Activated CD4-positive, alpha-beta T cell treated with anti-CD3 and anti-CD28 coated beads, Interleukin-2, amount 10 ng/mL, durations not matched to agents 24 days and 14 days (primary cell): ENCODE measurements around the gene SOX11. TPM values are rescaled to one million over a fixed set of nuclear protein-coding genes. Genes with fewer than 3 reads are reported as not detected.
"Not testable (repeated sequence)": the region's sequence is repeated elsewhere in the genome, so short reads cannot be mapped to it uniquely, and the experiment has no call there.

Source experiments
- DNase-seq: peaks from one replicate; pipeline ENCODE4 v3.0.0; 2022
- H3K27ac Mint-ChIP-seq: one replicate; pipeline ENCODE4 v1.8.0; 2022; ENCODE audit warnings: mild to moderate bottlenecking, mixed read lengths
- H3K27me3 Mint-ChIP-seq: one replicate; pipeline ENCODE4 v1.8.0; 2022; ENCODE audit warnings: mixed read lengths
- H3K36me3 Mint-ChIP-seq: one replicate; pipeline ENCODE4 v1.8.0; 2022; ENCODE audit warnings: low read depth, mild to moderate bottlenecking, mixed read lengths
- H3K4me1 Mint-ChIP-seq: one replicate; pipeline ENCODE4 v1.8.0; 2021; ENCODE audit warnings: mixed read lengths
- H3K4me3 Mint-ChIP-seq: one replicate; pipeline ENCODE4 v1.8.0; 2022; ENCODE audit warnings: mild to moderate bottlenecking, moderate library complexity, mixed read lengths
- H3K9me3 Mint-ChIP-seq: one replicate; pipeline ENCODE4 v1.8.0; 2021; ENCODE audit warnings: mixed read lengths
- intact Hi-C: fragments of 100-400 bp; cut with micrococcal nuclease; formaldehyde crosslinking; loops from one replicate; pipeline ENCODE4 v1.15.1; 2023
- total RNA-seq: library from RNA; stranded (reverse); gene quantifications from 2 replicates; pipeline ENCODE4 v1.2.3, GENCODE V29; 2022

The SOX11 gene
- total RNA-seq = not detected in 2 replicates

DNA sequence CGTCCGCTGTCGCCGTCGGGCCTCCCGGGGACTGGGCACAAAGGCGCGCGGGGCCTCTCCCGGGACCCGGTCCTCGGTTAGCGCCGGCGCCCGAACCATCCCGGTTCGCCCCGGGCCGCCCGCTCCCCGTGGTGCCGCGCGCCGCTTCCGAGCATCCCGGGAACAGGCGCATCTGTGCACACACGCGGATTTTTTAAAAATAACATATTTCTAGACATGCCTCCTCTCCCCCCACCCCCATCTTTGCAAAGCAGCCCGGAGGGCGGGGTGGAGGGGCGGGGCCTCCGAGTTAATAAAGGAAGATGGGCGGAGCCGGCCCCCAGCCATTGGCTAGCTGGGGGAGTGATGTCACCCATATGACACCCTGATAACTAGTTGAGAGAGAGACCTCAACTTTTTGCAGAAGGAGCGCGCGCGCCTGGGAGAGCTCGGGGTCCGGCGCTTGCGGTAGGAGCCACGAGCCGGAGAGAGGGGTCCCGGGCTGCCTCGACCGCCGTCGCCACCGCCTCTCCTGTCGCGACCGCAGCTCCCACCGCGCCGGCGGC, at the start of gene SOX11:
SOX11 (plus strand) TSS at position 400 of the 545 bp plus-strand sequence. CDS start 338 bp downstream, outside the sequence.
- peaks cover 9% of the 10 kb centered on the region for H3K36me3 Mint-ChIP-seq
- no peaks in the 10 kb centered on the region for H3K4me1 Mint-ChIP-seq
- intact Hi-C loops = no loop called here
- peaks cover 52% of the 10 kb centered on the region for H3K27me3 Mint-ChIP-seq
- H3K9me3 Mint-ChIP-seq = peaks cover 9% of the 10 kb centered on the region
- no peak within 1 kb of the TSS for H3K4me3 Mint-ChIP-seq
- H3K27ac Mint-ChIP-seq = peak within 1 kb of the TSS; percentile 60
- no peak for DNase-seq

DNA sequence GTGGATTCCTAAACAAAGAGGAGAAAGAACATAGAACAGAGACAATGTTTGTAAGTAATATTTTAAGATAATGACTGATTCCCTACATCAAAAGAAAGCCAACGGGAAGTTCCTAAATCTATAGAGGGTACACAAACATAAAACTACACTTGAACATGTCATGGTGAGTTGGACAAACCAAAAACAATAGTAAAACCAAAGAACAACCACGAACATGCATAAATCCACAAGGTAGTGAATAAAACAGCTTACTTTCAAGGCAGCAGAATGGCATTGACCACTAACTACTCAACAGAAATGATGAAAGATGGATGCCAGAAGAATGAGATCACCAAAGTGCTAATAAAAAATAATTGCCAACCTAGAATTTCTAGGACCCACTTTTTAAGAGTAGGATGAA, 39.5 kb upstream of the SOX11 start:
- intact Hi-C loops, H3K4me3 Mint-ChIP-seq, H3K9me3 Mint-ChIP-seq, DNase-seq, H3K36me3 Mint-ChIP-seq, H3K4me1 Mint-ChIP-seq, H3K27me3 Mint-ChIP-seq, H3K27ac Mint-ChIP-seq: not testable (repeated sequence)

DNA sequence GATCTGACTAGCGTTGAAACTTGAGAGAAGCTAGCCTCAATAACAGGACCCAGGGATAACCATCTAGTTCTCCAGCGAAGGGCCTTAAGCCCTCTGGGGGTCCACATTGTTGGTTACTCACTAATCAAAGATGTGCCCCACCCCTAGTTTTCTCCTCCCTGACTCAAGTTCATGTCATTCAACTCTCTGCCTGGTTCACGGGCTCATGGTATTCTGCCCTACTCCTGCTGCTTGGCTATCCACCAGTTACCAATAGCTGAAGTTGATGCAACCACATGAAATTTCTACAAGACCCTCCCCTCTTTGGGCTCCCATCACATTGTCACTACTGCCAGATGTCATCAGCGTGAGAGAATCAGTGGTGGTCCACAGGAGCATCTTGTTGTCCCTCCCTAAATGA, 38.4 kb upstream of the SOX11 start:
- H3K4me3 Mint-ChIP-seq, H3K4me1 Mint-ChIP-seq, DNase-seq, intact Hi-C loops, H3K9me3 Mint-ChIP-seq, H3K36me3 Mint-ChIP-seq, H3K27me3 Mint-ChIP-seq, H3K27ac Mint-ChIP-seq: not testable (repeated sequence)

DNA sequence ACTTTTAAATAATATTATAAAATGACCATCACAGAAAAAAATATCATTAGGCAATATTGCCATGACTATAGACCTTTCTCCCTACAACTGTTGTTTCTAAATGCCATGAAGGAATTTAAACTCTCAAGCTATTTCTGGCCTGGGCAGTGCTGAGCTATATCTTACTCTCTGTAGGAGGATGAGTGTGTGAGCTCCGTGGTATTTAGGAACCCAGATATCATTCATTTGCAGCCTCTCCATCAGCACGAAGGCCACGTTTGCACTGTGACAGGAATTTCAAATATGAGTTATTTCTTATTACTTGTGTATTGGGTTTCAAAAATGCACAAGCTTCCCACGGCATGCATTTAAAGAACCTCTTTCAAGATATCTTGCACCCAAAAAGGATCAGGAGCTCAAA, 35.0 kb upstream of the SOX11 start:
- intact Hi-C loops = no loop called here
- Mint-ChIP-seq H3K27me3 (no peaks in the 10 kb centered on the region), H3K27ac (no peak overlapping the region), H3K36me3 (no peaks in the 10 kb centered on the region), H3K4me3 (no peak overlapping the region), H3K4me1 (no peaks in the 10 kb centered on the region), H3K9me3 (no peaks in the 10 kb centered on the region)
- DNase-seq = no peak

DNA sequence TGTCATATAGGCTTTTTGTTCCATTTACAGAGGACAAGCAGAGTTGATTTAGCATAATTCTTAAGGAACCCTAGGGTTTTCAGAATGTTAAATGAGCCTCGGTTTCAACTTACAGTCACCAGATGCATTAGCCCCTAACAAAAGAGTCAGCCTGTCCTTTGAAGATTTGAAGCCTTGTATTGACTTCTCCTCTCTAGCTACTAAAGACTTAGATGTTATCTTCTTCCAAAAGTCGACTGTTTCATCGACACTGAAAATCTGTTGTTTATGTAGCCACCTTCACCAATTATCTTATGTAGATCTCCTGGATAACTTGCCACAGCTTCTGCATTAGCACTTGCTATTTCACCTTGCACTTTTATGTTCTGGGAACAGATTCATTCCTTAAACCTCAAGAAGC, 31.6 kb upstream of the SOX11 start:
- Mint-ChIP-seq H3K9me3 (no peaks in the 10 kb centered on the region), H3K4me3 (no peak overlapping the region), H3K4me1 (no peaks in the 10 kb centered on the region), H3K36me3 (no peaks in the 10 kb centered on the region), H3K27ac (no peak overlapping the region), H3K27me3 (no peaks in the 10 kb centered on the region)
- intact Hi-C loops = no loop called here
- DNase-seq = no peak

DNA sequence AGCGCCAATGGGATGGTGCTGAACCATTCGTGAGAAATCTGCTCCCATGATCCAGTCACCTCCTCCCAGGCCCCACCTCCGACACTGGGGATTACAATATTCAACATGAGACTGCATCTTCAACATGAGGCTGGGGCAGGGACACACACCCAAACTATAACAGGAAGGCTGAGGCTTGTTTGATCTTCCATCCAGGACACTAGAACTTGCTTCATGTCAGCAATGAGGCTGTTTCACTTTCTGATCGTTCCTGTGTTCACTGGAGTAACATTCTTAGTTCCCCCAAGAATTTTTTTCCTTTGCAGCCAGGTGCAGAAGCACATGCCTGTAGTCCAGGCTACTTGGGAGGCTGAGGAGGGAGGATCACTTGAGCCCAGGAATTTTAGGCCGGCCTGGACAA, 30.8 kb upstream of the SOX11 start:
- intact Hi-C loops = no loop called here
- no peak overlapping the region for H3K4me3 Mint-ChIP-seq
- no peaks in the 10 kb centered on the region for H3K27me3 Mint-ChIP-seq
- no peak for DNase-seq
- no peak overlapping the region for H3K27ac Mint-ChIP-seq
- no peaks in the 10 kb centered on the region for H3K4me1 Mint-ChIP-seq
- H3K36me3 Mint-ChIP-seq = no peaks in the 10 kb centered on the region
- no peaks in the 10 kb centered on the region for H3K9me3 Mint-ChIP-seq

DNA sequence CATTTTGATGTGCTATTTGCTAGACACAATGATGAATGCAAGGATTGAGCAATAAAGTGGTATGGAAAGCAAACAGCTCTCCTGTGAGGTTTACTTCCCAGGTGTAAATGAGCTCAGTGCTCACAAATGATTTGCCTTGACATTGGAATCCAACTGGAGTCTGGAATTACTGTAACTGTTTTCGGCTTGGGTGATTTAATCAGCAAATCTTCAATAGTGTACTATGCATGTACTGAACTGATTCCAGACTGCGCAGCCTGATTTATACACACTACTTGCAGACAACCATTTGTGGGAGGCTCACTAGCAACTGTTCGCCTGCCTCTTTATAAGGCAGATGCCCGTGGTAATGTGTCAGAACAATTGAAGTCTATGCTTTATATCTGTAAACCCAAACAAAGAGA, 27.9 kb upstream of the SOX11 start:
- no peaks in the 10 kb centered on the region for H3K9me3 Mint-ChIP-seq
- no peaks in the 10 kb centered on the region for H3K36me3 Mint-ChIP-seq
- intact Hi-C loops = no loop called here
- no peak for DNase-seq
- H3K4me1 Mint-ChIP-seq = no peaks in the 10 kb centered on the region
- H3K27me3 Mint-ChIP-seq = no peaks in the 10 kb centered on the region
- H3K27ac Mint-ChIP-seq = no peak overlapping the region
- no peak overlapping the region for H3K4me3 Mint-ChIP-seq

DNA sequence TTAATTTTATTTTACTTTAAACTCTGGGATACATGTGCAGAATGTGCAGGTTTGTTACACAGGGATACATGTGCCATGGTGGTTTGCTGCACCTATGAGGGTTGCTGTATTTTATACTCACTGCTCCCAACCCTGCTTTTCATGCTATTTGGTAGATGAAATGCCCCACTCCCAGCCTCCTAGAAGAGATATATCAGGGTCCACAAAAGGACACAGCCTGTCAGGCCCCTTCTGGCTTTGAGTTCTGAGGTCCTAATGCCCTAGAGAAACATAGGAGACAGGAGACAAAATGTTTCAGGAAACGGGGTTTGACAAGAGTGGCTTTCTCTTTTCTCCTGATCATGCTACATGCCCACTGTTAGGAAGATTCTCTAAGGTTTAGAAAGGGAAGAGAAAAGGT, 27.1 kb upstream of the SOX11 start:
- no peaks in the 10 kb centered on the region for H3K9me3 Mint-ChIP-seq
- H3K4me1 Mint-ChIP-seq = no peaks in the 10 kb centered on the region

DNA sequence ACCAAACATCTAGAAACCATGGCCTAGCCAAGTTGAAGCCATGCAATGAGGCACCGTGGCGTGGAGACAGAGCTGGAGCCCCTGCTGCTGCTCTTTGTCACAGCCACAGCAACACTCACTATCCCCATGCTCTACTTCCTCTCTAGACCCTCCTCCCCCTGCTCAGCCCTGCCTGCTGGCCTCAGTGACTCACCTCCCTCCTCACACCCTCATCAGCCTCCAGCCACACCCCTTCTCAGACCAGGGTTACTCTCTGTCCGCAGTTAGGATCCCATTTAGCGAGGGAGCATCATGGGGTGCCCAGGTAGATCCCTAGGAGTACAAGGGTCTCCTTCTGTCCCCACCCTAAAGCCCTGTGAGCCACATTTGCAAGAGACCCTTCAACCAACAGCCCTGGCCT, 25.4 kb upstream of the SOX11 start:
- Mint-ChIP-seq H3K36me3 (no peaks in the 10 kb centered on the region), H3K27ac (no peak overlapping the region), H3K4me3 (no peak overlapping the region), H3K27me3 (no peaks in the 10 kb centered on the region), H3K9me3 (no peaks in the 10 kb centered on the region), H3K4me1 (no peaks in the 10 kb centered on the region)
- no peak for DNase-seq
- intact Hi-C loops = no loop called here

More for the DNA sequence above, 27.1 kb upstream of the SOX11 start:
- no peak for DNase-seq
- Mint-ChIP-seq H3K27me3 (no peaks in the 10 kb centered on the region), H3K4me3 (no peak overlapping the region), H3K36me3 (no peaks in the 10 kb centered on the region), H3K27ac (no peak overlapping the region)
- intact Hi-C loops = no loop called here

DNA sequence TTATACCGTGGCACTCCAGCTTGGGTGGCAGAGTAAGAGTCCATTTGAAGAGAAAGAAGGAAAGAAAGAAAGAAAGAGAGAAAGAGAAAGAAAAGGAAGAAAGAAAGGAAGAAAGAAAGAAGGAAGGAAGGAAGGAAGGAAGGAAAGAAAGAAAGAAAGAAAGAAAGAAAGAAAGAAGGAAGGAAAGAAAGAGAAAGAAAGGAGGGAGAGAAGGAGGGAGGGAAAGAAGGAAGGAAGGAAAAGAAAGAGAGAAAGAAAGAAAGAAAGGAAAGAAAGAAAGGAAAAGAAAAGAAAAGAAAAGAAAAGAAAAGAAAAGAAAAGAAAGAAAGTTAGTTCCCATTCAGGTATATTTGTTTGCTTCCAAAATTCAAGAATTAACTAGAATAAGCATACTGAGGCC, 24.5 kb upstream of the SOX11 start:
- H3K27ac Mint-ChIP-seq, H3K36me3 Mint-ChIP-seq, DNase-seq, H3K27me3 Mint-ChIP-seq, H3K4me3 Mint-ChIP-seq, intact Hi-C loops, H3K4me1 Mint-ChIP-seq, H3K9me3 Mint-ChIP-seq: not testable (repeated sequence)

DNA sequence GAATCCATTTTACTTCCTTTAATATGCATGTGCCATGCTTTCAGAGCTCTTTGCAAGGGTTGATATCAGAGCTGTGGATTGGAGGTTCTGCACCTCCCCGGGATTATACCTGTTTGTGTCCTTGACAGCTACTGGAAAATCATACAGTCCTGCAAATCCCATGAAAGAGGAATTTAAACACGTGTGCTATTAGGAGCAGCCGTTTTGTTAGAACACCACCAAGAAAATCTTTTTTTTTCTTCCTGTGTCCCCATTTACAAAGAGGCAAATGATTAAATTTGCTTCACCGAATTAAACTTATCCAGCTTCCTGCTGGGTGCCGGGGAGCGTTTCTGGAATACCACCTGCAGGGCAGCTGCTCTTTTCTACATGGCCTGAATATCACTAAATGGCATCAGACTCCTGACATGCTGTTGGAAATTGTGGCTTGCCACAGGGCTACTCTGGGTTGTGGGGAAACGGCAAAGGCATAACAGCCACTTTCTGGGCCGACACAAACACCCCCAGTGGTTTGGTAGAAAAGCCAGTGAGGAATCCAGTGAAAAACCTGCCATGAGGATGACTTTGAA, 23.4 kb upstream of the SOX11 start:
- DNase-seq = no peak
- Mint-ChIP-seq H3K27ac (no peak overlapping the region), H3K27me3 (peaks cover 4% of the 10 kb centered on the region), H3K4me1 (no peaks in the 10 kb centered on the region), H3K9me3 (no peaks in the 10 kb centered on the region), H3K4me3 (no peak overlapping the region), H3K36me3 (no peaks in the 10 kb centered on the region)
- intact Hi-C loops = no loop called here

DNA sequence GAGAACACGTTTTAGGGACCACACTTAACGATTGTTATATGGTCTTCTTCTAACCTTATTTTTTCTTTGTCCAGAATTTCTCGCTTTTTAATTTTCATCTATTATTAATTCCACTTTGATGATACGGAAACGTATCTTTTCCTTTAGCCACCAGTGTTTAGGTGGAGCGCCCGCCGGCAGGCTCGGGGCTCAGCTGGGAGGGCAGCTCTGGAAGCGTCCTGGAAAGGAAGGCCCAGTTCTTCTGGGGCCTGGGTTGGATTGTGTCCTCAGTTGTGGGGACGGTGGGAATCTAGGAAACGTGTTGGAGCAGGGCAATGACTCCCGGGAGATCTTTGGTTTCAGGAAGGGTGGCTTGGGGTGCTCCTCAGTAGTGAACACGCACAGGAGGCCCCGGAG, 19.4 kb upstream of the SOX11 start:
- Mint-ChIP-seq H3K27ac (no peak overlapping the region), H3K4me3 (no peak overlapping the region)
- intact Hi-C loops = no loop called here

DNA sequence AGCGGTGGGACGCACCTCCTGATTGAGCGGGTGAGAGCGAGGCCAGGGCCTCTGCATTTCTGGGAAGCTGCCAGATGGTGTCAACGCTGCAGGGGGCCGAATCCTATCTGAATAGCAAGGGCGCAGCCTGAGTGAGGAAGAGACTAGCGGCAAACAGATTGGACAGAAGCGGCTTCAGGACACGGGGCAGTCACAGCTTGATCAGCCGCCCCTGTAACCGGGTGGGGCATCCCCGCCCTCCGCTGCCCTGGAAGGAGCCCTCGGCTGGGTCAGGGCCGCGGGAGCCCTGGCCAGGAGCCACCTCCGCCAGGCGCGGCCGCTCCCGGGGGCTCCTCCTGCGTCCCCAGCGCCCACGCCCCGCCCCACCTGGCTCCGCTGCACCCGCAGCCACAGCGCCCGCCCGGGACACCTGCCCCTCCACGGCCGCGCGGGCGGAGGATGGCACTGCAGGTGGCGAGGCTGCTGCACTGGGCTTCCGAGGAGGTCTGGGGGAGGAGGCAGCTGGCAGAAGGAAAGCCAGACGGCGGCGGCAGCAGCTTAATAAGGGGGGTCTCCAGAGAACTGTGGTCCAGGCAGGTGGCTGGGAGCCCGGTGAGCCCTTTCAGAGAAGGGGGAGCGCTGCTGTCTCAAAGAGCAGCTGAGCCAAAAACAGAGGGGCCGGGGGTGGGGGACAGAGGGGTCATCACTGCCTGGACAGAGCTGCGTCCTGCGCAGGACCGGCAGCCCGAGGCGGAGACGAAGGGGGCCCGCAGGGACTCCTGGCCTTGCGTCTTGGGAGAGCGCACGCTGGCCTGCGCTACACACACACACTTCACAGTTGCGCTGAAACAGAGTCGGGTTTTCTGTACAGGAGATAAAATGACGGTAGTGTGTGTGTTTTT, 18.8 kb upstream of the SOX11 start:
- Mint-ChIP-seq H3K36me3 (no peaks in the 10 kb centered on the region), H3K9me3 (no peaks in the 10 kb centered on the region), H3K4me1 (no peaks in the 10 kb centered on the region), H3K27me3 (peaks cover 12% of the 10 kb centered on the region), H3K27ac (no peak overlapping the region), H3K4me3 (no peak overlapping the region)
- DNase-seq = no peak
- intact Hi-C loops = no loop called here

More for the DNA sequence above, 19.4 kb upstream of the SOX11 start:
- DNase-seq = no peak
- Mint-ChIP-seq H3K36me3 (no peaks in the 10 kb centered on the region), H3K4me1 (no peaks in the 10 kb centered on the region), H3K27me3 (peaks cover 12% of the 10 kb centered on the region), H3K9me3 (no peaks in the 10 kb centered on the region)

DNA sequence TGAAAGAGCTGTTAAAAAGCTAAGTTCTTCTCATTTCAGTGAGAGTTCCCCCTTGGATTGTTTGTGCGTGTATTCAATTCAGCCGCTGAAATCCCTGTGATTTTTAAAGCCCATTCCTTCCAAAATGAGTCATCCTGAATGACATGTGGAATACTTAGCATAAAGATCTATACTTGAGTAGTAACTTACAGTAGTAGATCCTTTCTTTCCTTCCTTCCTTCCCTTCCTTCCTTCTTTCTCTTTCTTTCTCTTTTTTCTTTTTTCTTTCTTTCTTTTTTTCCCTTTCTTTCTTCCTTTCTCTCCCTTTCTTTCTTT, 18.2 kb upstream of the SOX11 start:
- Mint-ChIP-seq H3K4me3 (no peak overlapping the region), H3K4me1 (no peaks in the 10 kb centered on the region), H3K27ac (no peak overlapping the region), H3K36me3 (no peaks in the 10 kb centered on the region), H3K27me3 (peaks cover 12% of the 10 kb centered on the region), H3K9me3 (no peaks in the 10 kb centered on the region)
- DNase-seq = no peak
- intact Hi-C loops = no loop called here
